GDM1 (cell line): ENCODE measurements around the gene MTG1.
"Not testable (repeated sequence)": the region's sequence is repeated elsewhere in the genome, so short reads cannot be mapped to it uniquely, and the experiment has no call there.

ENCODE experiments used
- DNase-seq: peaks from one replicate; lab custom pipeline; 2025; lab: John Stamatoyannopoulos, UW

Gene MTG1

GRCh38 chr10:133424102-133424501 is 30.1 kb downstream of the MTG1 start:
- DNase-seq, result not testable (repeated sequence)

GRCh38 chr10:133424601-133425000 is 30.6 kb downstream of the MTG1 start, which contains the start of gene SPRN:
Gene SPRN, minus strand, starts transcription at chr10:133424625. Its CDS starts 944 bp downstream, at chr10:133423681.
- DNase-seq, result not testable (repeated sequence)

GRCh38 chr10:133429571-133429970 is 35.6 kb downstream of the MTG1 start:
- DNase-seq, result not testable (repeated sequence)

GRCh38 chr10:133431888-133432613 is 38.1 kb downstream of the MTG1 start:
- not testable (repeated sequence) for DNase-seq

DNA sequence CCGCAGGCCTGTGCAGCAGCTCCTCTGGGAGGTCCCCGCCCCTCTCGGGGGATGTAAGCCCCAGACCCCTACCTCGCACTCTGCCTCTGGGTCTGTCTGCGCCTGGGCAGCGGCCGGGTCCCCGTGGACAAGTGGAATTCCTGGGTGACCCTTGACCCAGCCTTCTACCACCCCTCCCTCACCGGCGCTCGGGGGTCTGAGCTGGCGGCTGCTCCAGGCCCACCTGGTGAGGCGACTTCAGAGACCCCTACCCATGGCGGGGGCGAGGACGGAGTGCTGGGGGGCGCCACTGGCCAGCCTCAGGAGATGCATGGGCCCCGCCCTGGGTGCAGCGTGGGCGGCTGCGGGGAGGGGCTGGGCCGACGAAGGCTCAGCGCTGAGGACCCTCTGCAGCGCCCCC is 38.8 kb downstream of the MTG1 start:
- DNase-seq, result not testable (repeated sequence)

DNA sequence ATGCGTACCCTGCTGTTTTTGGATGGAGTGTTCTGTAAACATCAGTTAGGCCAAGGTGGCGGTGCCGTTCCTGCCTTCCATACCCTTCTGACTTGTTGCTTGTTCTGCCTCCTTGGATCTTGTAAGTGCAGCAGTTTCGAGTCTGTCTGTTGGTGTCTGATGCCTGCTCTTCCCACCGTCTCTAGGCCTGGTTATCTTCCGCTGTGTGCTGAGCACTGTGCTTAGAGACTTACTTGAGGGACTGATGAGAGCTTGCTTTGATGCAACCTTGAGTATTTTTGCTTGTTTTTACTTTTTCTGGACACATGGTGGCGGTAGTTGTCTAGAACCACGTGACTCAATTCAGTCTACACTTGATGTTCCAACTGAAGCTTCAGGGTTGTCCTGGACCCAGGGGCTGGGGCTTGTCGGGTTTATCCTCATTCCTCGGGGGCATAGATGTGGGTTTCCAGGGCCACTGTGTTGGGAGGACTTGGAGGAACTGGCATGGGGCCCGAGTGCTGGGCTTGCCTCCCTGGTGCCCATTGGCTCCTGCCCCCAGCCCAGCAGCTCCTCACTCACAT is 44.8 kb downstream of the MTG1 start:
- DNase-seq, result peak; percentile 66

- DNase-seq, result no peak
Measured at GRCh38 chr10:133439517-133440461, 45.8 kb downstream of the MTG1 start.

DNA sequence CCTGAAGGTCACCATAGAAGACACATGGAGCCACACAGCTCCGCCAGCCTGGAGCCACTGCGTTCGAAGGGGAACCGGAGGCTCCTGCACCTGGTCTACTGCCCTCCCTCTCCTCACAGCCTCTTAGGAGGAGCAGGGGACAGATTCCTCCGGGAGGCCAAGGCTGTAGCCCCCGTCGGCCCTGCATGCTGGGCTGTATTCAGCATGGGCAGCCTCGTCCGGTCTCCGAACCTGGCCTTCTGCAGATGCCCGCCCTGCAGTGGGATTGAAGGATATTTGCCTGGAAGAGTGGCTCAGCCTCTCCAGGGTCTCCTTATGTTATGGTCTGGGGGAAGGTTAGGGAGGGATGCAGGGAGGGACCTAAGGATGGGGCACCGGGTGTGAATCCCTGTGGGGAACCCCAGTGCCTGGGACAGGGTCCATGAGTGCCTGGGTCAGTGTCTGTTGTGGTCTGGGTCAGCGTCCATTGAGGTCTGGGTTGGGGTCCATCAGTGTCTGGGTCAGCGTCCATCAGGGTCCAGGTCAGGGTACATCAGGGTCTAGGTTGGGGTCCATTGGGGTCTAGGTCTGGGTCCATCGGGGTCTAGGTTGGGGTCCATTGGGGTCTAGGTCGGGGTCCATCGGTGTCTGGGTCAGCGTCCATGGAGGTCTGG is 46.8 kb downstream of the MTG1 start:
- no peak for DNase-seq

DNA sequence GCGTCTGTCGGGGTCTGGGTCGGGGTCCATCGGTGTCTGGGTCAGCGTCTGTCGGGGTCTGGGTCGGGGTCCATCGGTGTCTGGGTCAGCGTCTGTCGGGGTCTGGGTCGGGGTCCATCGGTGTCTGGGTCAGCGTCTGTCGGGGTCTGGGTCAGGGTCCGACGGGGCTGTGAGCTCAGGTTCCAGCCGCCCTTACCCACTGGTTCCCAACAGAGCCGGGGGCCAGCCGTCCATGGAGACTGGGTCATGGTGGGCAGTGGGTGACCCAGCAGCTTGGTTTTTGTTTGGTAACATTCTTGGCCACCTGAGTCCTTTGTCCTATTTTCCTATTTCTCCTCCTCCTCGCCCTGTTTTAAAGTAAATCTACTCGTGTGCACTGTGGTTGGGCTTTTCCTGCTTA is 47.4 kb downstream of the MTG1 start:
- not testable (repeated sequence) for DNase-seq

DNA sequence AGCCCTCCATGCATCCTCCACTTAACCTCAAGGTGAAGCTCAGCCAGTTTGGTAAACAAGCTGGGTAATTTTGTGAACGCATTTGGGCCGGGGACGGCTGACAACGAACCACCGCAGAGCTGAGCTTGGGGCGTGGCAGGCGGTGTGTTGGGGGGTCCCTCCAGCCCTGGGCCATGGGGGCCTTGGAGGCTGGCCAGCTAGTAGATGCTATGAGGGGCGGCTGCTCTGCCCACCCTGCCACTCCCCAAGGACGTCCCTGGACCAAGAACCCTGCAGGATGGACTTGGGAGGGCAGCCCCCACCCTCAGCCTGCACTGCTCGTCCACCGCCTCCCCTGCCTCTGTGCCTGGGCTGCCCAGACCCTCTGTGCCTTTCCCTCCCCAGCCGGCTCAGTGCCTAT is 47.8 kb downstream of the MTG1 start:
- DNase-seq, result no peak

- DNase-seq, result peak; percentile 80
Measured at GRCh38 chr10:133442191-133442966, 48.4 kb downstream of the MTG1 start.

GRCh38 chr10:133442967-133443924 is 49.3 kb downstream of the MTG1 start:
- no peak for DNase-seq

- no peak for DNase-seq
Measured at GRCh38 chr10:133444342-133445267, 50.6 kb downstream of the MTG1 start.

GRCh38 chr10:133445268-133445732 is 51.3 kb downstream of the MTG1 start:
- DNase-seq, result no peak

GRCh38 chr10:133445751-133446708 is 52.1 kb downstream of the MTG1 start:
- no peak for DNase-seq

GRCh38 chr10:133446979-133447378 is 53.0 kb downstream of the MTG1 start:
- DNase-seq, result no peak

GRCh38 chr10:133448120-133448519 is 54.2 kb downstream of the MTG1 start:
- no peak for DNase-seq

DNA sequence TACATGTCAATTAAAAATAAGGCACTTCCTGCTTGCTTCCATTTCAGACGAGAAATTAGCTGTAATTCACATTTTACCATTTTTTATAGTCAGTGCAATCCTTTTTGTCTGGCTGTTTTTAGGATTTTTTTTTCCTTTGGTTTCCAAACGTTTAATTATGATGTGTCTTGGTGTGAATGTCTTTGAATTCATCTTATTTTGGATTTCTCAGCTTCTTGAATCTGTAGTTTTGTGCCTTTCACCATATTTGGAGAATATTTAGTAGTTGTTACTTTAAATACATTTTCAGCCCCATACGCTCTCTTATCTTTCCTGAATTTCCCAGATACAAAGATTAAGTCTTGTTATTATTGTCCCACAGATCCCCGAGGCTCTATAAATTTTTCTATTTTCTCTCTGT is 57.4 kb downstream of the MTG1 start:
- no peak for DNase-seq
